ENCODE data around the gene CCNQ. TPM values are rescaled to one million over a fixed set of nuclear protein-coding genes. Genes with fewer than 3 reads are reported as not detected.

Gene CCNQ
- total RNA-seq, 1 experiment from 2014 or later = 74.2 TPM

DNA sequence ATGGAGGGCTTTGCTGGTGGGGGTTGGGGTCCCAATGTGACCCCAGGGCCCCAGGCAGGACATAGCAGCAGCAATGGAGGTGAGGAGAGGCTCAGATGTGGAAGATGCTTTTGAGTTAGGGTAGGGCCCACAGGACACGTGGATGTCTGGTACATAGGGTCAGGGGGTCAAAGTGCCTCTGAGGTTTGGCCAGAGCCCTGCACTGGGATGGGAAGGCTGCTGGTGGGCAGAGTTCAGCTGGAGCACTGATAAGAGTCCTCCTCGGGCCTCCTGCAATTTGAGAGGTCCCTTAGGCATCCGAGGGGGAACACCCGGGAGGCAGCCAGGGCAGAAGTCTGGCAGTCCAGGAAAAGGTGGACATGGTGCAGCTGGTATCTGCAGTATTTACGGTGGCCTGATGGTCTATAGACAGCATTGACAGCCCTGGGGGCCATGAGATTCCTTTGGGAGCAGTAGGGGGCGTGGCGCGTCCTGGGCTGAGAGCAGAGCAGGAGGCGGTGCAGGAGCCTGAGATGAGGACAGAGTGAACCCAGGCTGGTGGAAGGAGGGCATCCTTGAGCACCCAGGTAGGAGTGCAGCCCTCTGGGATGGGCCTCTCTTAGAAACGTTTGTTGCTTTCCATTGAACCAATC, 22.6 kb downstream of the CCNQ start:
- no peak for DNase-seq (ENCODE audit: low spot score)

DNA sequence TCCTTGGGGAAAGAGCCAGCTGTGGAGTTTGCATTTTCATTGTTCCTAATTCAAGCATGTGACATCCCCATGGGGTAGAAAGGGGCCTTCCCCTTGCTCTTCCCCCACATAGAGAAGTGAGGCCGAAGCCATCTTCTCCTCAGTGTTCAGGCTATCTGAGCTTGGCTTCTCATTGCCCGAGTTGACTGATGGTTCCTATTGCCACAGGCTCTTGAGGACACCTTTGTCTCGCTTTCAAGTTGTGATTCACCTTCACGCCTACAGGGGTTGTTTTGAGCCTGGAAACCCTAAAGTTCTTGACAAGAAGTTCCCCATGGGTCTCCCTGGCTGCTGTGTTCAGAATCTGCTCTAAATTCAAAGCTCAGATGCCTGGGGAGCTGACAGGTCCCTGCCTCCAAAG, 25.0 kb downstream of the CCNQ start:
- DNase-seq (ENCODE audit: low spot score) = no peak

DNA sequence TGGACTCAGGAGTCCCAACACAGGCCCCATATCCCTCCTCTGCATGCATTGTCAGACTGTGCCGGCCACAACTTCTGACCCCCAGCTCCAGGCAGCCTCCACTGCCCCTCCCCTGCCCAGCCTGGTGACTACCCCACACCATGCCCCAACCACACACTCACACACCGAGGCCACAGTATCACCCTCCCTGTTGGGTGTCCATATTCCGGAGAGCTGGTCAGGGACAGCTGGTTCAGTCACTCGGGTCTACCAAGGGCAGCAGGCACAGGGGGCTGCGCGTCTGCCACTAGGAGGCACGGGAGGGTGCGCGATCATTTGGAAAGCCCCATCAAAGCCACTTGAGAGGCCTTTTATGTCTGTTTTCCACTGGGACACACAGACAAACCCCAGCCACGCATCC, 26.3 kb downstream of the CCNQ start:
- DNase-seq (ENCODE audit: low spot score) = no peak

DNA sequence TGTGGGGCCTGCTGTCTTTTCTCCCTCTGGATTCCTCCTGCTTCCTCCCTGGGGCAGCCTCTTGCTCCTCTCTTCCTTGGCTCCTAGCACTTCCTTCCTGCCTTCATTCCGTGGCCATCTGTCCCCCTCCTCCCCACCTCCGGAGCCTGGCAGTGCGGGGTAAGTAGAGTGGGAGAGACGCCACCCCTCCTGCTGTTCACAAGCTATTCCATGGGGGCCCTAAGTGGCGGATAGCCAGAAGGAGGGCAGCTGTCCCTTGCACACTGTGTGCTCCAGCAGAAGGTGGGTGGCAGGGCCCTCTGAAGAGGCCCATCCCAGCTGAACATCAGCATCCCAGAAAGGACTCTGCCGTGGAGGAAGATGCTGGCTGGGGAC, 27.4 kb downstream of the CCNQ start:
- DNase-seq (ENCODE audit: low spot score) = no peak

DNA sequence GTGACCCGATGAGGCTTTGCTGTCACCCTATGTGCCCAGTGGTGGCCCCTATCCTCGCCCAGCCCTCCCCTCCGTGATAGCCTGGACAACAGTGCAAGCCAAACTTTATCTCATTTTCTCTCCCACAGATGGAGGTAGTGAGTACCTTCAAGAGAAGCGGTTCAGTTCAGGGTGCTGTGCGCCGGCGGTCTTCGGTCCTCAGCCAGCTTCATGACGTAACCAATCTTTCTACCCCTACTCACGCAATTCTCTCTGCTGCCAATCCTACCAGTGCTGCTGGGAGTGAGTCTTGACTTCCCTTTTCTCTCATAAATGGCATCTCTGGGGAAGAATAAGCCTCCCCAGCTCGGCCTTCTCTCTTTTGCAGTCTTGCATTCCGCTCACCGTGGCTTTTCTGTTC, 29.5 kb downstream of the CCNQ start:
- no peak for DNase-seq (ENCODE audit: low spot score)

DNA sequence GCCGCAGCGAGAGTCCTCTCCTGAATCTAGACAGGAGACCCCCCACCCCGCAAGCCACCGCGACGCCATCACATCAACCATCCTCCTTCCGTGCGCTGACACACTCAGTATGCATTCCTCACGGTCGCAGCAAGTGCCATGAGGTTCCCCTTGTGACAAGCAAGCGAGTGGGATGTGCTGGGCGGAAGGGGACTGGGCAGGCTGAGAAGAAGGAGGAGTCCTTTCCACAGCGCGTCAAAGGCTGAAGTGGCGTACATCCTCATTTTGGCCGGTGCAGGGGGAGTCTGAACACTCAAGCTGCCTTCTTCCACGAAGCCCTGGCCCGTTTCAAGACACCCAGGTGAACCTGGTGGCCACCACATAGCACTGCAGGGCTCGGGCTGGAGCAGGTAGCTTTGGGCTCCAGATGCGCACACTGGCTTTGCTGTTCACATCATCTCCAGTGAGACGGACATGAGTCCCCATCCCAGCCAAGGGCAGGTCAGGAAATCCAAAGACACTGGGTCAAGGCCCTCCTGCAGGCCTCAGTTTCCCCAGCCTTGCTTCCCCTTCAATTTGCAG, 30.4 kb downstream of the CCNQ start:
- no peak for DNase-seq (ENCODE audit: low spot score)

DNA sequence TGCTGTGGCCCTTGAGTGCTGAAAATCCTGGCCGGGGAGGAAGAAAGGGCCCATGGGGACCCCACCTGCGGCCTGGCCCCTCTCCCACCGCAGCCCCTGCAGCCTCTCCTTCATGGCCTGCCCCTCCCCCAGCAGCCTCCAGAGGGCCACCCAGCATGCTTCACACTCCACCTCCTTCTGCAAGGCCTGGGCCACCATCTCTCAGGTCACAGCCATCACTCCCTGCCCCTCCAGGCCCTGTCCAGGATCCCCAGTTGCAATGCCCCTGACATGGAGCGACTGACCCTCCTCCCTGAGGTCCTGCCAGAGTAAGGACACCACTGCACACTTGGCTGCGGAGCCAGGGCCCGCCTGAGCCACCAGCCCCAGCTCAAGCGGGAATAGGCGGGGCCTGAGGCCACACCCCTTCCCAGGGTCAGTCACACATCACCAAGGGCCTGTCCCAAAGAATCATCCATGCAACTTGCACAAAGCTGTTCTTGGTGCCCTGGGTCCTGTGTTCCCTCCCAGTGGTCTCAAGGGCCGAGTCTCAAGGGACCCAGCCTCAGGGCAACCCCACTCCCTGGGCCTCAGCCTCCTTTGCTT, 32.9 kb downstream of the CCNQ start:
- no peak for DNase-seq (ENCODE audit: low spot score)

DNA sequence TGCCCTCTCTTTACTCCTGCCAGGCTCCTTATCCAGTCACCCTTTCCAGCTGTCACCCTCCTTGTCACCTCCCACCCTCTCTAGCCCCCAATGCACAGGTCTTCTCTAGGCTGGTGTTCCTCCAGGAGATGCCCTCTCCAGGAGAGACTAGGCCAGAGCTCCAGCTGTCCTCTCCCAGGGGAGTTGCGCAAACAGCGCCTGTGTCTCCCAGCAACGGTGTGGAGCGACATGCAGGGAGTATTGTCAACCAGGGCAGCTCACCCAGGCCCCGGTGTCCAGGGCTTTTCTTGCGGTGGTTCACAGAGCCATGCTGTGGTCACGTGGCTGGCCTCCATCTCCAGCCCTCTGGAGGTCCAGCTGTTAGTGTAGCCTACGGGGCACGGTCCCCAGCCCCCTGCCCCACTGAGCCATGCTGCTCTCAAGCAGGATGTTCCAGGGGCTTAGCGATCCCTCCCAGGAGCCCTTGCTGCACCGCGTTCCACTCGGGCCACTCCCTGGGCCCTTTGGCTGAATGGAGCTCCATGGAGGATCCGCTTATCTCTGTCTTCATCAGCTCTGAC, 34.8 kb downstream of the CCNQ start:
- DNase-seq (ENCODE audit: low spot score) = no peak

DNA sequence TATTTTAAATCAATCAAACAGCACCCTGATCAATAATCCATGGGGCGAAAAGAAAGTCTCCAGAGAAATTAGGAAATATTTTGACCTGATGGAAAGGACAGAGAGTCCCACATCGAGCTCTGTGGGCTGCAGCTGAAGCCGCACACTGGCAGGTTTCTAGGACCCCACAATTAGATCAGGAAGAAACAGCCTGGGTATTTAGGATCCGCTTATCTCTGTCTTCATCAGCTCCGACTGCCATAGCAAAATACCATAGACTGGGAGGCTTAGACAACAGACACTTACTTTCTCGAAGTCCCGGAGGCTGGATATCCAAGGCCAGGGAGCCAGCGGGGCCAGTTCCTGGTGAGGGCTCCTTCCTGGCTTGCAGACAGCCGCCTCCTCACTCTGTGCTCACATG, 36.4 kb downstream of the CCNQ start:
- DNase-seq (ENCODE audit: low spot score) = no peak

DNA sequence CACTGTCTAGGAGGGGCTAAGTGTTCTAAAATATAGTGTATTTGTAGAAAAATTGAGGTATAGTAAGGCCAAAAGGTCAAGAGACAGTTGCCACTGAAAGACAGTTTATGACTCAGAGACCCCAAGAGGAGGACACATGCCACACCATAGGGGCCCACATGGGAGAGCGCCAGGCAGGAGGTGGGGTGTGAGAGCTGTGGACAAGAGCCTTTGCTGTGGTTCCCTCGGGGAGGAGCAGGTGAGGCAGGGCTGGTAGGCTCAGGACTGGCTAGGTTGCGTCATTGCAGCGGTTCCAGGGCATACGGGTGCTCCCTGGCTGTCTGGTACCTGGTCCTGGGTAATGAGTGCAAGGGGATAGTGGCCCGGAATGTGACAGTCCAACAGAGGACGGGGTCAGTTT, 37.6 kb downstream of the CCNQ start:
- DNase-seq (ENCODE audit: low spot score) = no peak

DNA sequence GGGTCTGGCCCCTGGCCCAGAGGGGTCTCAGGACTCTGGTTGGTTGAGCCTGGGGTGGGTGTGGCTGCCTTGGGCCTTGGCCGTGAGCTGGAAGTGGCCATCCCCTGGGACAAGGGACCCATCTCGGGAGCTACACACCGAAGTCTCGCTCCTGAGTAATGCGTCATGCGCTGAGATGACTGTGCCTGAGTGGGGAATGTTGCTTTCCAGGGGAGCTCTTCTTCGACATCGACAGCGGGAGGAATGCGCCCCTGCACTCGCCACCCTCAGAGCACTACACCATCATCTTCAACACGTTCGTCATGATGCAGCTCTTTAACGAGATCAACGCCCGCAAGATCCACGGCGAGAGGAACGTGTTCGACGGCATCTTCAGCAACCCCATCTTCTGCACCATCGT, 38.5 kb downstream of the CCNQ start:
- no peak for DNase-seq (ENCODE audit: low spot score)

DNA sequence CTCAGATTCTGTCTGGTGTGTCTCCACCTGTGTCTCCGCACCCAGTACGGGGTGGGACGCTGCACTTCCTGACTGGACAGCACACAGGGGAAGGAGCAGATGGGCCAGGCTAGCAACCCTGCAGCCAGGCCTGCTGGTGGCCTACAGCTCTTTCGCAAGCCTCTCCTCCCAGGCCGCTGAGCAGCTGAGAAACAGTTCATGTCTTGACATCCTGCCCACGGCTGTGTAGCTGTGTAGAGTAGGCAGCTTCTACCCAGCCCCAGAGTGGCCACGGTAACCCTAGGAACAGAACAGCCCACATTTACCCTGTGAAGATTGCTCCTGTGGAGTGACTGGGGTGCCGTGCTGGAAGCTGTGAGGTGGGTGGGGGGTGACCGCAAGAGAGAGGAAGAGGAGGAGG, 38.9 kb downstream of the CCNQ start:
- no peak for DNase-seq (ENCODE audit: low spot score)

DNA sequence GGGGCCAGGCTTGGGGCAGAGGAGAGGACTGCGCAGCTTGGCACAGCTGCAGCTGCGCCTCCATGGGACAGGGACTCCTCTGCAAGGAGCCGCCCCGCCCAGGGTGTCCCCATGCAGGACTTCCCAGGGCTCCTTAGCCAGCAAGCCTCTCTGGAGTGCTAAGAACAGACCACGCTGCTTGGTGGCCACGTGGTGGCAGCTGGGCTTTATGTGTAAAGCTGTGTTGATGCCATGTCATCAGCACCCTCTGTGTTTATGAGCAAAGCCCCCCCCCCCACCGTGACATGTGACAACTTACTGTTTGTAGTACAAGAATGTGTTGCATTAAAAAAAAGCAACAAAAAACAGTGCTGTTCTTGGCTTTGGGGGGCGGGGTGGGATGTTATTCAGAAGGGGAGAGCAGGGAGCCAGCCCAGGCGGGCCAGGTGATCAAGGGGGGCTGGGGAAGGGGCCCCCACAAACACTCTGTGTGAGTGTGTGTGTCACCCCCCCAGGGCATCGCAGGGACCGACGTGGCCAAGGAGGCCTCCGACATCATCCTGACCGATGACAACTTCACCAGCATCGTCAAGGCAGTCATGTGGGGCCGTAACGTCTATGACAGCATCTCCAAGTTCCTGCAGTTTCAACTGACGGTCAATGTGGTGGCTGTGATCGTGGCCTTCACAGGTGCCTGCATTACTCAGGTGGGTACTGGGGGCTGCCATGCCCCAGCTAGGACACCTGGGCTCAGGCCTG, 41.2 kb downstream of the CCNQ start:
- no peak for DNase-seq (ENCODE audit: low spot score)

DNA sequence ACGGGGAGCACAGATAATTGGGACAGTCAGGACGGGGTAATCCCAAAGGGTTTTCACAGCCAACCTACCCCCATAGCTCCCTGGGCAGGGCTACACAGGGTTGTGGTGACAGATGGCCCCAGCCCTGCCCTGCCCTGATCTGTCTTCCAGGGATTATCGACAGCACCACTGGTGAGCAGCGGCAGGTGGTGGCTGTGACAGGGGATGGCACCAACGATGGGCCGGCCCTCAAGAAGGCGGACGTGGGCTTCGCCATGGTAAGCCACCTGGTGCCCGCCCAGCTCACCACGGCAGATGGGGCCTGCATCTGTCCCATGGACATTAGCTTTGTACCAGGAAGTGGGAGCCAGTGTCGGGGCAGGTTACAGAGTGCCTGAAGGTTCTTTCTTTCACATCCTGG, 42.2 kb downstream of the CCNQ start:
- no peak for DNase-seq (ENCODE audit: low spot score)

DNA sequence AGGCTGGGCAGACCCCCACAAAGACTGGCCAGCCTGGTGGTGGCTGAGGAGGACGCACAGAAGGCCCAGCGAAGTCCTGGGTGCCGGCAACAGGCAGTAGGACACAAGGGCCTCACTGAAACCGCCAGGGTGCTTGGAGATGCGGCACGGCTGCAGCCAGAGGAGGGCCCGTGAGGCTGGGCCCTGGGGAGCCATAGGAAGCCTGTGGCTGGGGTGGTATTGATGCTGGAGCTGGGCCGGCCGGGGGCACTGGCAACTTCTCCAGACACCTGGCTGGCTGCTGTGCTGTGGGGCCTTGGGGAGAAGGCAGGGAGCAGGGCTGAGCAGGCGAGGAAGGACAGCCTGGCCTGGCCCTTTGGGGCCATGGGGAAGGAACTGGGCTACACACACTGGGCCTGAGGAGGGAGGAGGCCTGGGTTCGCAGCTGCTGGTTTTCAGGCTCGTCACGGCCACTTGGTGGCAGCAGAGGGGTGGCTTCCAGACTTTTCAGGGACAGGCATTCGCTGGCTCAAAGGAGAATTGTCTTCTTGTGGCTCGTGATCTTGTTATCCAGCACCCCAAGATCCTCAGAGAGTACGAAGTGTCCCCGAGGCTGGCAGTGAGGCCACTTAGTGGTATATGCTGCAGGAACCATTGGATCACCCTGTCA, 44.3 kb downstream of the CCNQ start:
- peak; percentile 46 for DNase-seq (ENCODE audit: low spot score)

DNA sequence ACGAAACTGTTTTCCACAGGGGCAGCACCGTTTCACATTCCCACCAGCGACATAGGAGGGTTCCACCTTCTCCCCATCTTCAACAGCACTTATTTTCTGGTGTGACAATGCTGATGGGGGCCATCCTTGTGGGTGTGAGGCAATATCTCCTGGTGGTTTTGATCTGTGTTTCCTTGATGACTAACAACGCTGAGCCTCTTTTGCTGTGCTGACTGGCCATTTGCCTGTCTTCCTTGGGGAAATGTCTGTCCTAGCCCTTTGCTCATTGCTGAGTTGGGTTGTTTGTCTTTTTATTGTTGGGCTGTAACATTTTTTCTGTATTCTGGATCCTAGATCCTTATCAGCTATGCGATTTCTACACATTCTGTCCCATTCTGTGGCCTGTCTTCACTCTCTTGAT, 47.8 kb downstream of the CCNQ start:
- DNase-seq (ENCODE audit: low spot score) = peak; percentile 49

DNA sequence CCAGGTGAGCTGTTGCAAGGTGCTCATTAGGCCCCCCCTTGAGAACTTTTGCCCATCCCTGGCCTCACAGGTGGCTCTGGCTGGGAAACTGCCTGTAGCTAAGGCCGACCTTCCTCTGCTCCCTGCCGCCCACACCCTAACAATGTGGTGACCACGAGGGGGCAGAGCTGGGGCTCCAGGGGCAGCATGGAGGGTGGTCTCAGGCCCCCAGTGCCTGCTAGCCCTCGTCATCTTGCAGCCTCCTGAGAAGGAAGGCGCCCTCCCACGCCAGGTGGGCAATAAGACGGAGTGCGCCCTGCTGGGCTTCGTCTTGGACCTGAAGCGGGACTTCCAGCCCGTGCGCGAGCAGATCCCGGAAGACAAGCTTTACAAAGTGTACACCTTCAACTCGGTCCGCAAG, 49.1 kb downstream of the CCNQ start:
- no peak for DNase-seq (ENCODE audit: low spot score)

DNA sequence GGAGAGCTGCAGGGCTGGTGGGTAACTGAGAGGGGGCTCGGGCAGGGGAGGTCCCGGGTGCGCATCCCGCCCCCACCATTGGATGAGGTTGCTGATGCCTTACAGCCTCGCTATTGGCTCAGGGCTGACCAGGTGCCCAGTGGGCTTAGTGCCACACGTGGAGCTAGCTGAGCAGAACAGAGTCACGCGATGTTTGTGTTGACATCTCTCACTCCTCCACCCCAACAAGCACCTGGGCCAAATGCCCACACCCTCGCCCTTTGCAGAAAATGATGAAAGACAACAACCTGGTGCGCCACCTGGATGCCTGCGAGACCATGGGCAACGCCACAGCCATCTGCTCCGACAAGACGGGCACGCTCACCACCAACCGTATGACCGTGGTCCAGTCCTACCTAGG, 49.7 kb downstream of the CCNQ start:
- DNase-seq (ENCODE audit: low spot score) = no peak

DNA sequence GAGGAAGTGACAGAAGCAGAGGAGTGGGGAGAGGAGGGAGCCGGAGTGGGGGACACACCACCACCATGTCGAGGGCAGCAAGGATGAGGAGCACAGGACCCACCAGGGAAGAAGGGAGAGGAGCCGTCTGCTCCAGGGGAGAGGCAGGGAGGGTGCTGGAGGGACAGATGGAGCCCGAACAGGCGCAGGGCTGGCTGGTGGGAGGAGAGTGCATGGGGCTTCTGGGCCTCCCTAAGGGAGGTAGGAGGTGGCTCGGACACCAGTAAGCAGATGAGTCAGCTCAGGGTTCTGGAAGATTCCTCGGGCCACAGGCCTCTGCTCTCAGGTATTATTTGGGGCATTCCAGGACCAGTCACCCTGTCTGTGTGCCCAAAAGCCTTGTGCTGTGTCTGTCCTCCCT, 51.7 kb downstream of the CCNQ start:
- DNase-seq (ENCODE audit: low spot score) = no peak

DNA sequence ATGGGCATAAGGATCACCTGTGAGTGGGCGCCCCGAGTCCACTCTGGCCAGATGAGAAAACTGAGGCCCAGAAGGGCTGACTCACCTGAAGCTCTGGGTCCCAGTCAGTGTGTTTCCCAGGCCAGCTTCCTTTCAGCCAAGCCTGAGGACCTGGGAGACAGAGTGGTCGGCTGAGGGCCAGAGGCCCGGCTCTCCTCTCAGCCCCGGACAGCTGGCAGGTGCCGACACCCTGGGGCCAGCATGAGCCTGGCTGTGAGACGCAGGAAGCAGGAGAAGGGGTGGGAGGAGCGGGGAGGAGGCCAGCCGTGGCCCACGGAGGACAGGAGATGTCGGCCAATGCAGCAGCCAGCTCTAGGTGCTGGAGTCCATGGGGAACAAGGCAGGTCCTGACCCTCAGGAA, 52.6 kb downstream of the CCNQ start:
- DNase-seq (ENCODE audit: low spot score) = no peak

DNA sequence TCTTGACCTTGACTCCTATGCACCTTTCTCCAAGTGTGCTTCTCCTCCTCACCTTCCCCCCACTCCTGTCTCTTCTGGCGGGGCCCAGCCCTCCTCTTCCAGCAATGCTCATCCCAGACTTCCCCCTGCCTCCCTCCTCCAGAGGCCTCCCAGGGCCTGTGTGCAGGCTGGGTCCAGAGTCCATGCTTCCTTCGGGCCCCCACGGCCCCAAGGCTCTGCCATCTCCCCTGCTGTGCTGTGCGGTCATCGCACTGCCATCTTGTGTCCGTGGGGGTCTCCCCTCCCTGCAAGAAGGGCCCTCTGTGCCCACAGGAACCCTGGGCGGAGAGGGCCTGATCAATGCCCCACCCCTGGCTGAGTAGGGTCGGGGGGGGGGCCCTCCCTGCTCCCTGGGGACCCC, 54.2 kb downstream of the CCNQ start:
- no peak for DNase-seq (ENCODE audit: low spot score)

DNA sequence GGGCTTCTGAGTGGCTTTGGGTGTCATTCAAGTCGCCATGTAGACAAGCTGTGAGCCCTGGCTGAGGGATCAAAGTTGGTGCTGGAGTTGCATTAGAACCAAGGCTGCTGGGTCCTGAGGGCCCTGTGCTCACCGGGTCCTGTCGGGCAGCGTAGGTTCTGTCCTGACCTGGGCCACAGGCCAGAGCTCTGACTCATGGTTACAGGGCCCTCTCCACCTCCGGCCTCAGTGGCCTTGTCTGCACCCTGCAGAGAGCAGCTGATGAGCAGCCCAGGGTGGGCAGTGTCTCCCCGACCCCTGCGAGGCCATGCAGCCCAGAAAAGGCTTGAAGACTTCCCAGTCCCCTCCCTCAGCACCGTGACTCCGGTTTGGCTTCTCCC, 59.0 kb downstream of the CCNQ start:
- no peak for DNase-seq (ENCODE audit: low spot score)

All from A172 (cell line).